GM23338 (cell line): ENCODE data around the gene CD40LG. TPM values are rescaled to one million over a fixed set of nuclear protein-coding genes. Genes with fewer than 3 reads are reported as not detected.

Experiments
- ATAC-seq: fragments of 200-7000 bp; cut with Tn5 transposase; 3 replicates; pipeline ENCODE4 v1.9.1; 2020
- DNase-seq: peaks from one replicate; pipeline ENCODE4 v3.0.0-alpha.2; 2015; ENCODE audit warnings: low spot score
- H2AFZ ChIP-seq: fragments of 200-600 bp; sonication (generic); 2 replicates; pipeline ENCODE4 v1.8.0; 2016; ENCODE audit warnings: antibody characterized with exemption, mild to moderate bottlenecking, moderate library complexity
- H3F3A ChIP-seq: fragments of 200-600 bp; sonication (generic); replicated peaks from 2 replicates; pipeline ENCODE4 v1.8.0; 2017; ENCODE audit warnings: antibody characterized with exemption, mixed run types, low read depth
- H3K27ac ChIP-seq: fragments of 200-600 bp; sonication (generic); 2 replicates; pipeline ENCODE4 v1.6.1; 2016; ENCODE audit warnings: low read depth
- H3K27me3 ChIP-seq: fragments of 200-600 bp; sonication (generic); 2 replicates; pipeline ENCODE4 v1.8.0; 2016; ENCODE audit warnings: mild to moderate bottlenecking, mixed run types, moderate library complexity; ENCODE audit not compliant: insufficient read depth
- H3K36me3 ChIP-seq: fragments of 200-600 bp; sonication (generic); 2 replicates; pipeline ENCODE4 v1.8.0; 2016; ENCODE audit warnings: mild to moderate bottlenecking; ENCODE audit not compliant: insufficient read depth
- H3K4me1 ChIP-seq: fragments of 200-600 bp; sonication (generic); 2 replicates; pipeline ENCODE4 v1.8.0; 2016; ENCODE audit warnings: mild to moderate bottlenecking, moderate library complexity; ENCODE audit not compliant: insufficient read depth
- H3K4me2 ChIP-seq: fragments of 200-600 bp; sonication (generic); 2 replicates; pipeline ENCODE4 v1.7.1; 2017; ENCODE audit warnings: mixed run types
- H3K4me3 ChIP-seq: fragments of 200-600 bp; sonication (generic); 2 replicates; pipeline ENCODE4 v1.6.1; 2016; ENCODE audit warnings: mixed run types
- H3K79me2 ChIP-seq: fragments of 200-600 bp; sonication (generic); replicated peaks from 2 replicates; pipeline ENCODE4 v1.8.0; 2017; ENCODE audit warnings: mild to moderate bottlenecking; ENCODE audit not compliant: insufficient read depth
- H3K9me2 ChIP-seq: fragments of 200-600 bp; sonication (generic); 2 replicates; pipeline ENCODE4 v1.8.0; 2017; ENCODE audit not compliant: insufficient read depth
- H4K20me1 ChIP-seq: fragments of 200-600 bp; sonication (generic); replicated peaks from 2 replicates; pipeline ENCODE4 v1.8.0; 2017; ENCODE audit warnings: mild to moderate bottlenecking; ENCODE audit not compliant: insufficient read depth
- H3K27ac Mint-ChIP-seq: 2 replicates; pipeline ENCODE4 v1.8.0; 2020; ENCODE audit warnings: inconsistent platforms, mild to moderate bottlenecking, moderate library complexity, mixed read lengths
- H3K27me3 Mint-ChIP-seq: 3 replicates; pipeline ENCODE4 v1.8.0; 2022; ENCODE audit warnings: low read depth, mild to moderate bottlenecking, moderate library complexity, mixed read lengths, inconsistent platforms; ENCODE audit not compliant: insufficient read depth, poor library complexity
- H3K36me3 Mint-ChIP-seq: 3 replicates; pipeline ENCODE4 v1.8.0; 2021; ENCODE audit warnings: low read depth, mild to moderate bottlenecking, inconsistent platforms, moderate library complexity, mixed read lengths
- H3K4me1 Mint-ChIP-seq: 3 replicates; pipeline ENCODE4 v1.8.0; 2020; ENCODE audit warnings: mild to moderate bottlenecking, inconsistent platforms, mixed read lengths
- H3K4me3 Mint-ChIP-seq: 3 replicates; pipeline ENCODE4 v1.8.0; 2021; ENCODE audit warnings: moderate library complexity, mild to moderate bottlenecking, inconsistent platforms, mixed read lengths
- H3K9me3 Mint-ChIP-seq: 3 replicates; pipeline ENCODE4 v1.8.0; 2020; ENCODE audit warnings: moderate library complexity, mild to moderate bottlenecking, inconsistent platforms, mixed read lengths
- CREB1 ChIP-seq: fragments of 250-450 bp; sonication (Bioruptor Pico); IDR thresholded peaks from 2 replicates; pipeline ENCODE4 v1.5.0; 2020; ENCODE audit warnings: low read depth, mild to moderate bottlenecking, moderate library complexity
- CTCF ChIP-seq, 2 experiments: fragments of 200-600 bp in 1 of 2; sonication (generic) in 1 of 2; conservative IDR thresholded peaks; 2 replicates each; pipeline versions ENCODE4 v1.5.1 to v1.6.1; 2016 to 2017; ENCODE audit warnings: antibody characterized with exemption in 2 of 2, low read depth in 2 of 2, mild to moderate bottlenecking in 2 of 2, moderate library complexity in 1 of 2
- ETS1 ChIP-seq: IDR thresholded peaks from 2 replicates; pipeline ENCODE4 v1.6.1; 2016; ENCODE audit warnings: antibody characterized with exemption
- EZH2 ChIP-seq: fragments of 200-600 bp; sonication (generic); IDR thresholded peaks from one replicate; pipeline ENCODE4 v1.8.0; 2017; ENCODE audit warnings: antibody characterized with exemption, mild to moderate bottlenecking, low read depth; ENCODE audit not compliant: unreplicated experiment
- EZH2phosphoT487 ChIP-seq: fragments of 200-600 bp; sonication (generic); IDR thresholded peaks from one replicate; pipeline ENCODE4 v1.8.1; 2018; ENCODE audit warnings: antibody characterized with exemption; ENCODE audit not compliant: unreplicated experiment
- JUNB ChIP-seq: IDR thresholded peaks from one replicate; pipeline ENCODE4 v1.6.1; 2016; ENCODE audit warnings: antibody characterized with exemption; ENCODE audit not compliant: unreplicated experiment
- NANOG ChIP-seq: IDR thresholded peaks from 2 replicates; pipeline ENCODE4 v1.6.1; 2016; ENCODE audit warnings: antibody characterized with exemption, borderline replicate concordance
- POLR2AphosphoS5 ChIP-seq: IDR thresholded peaks from 2 replicates; pipeline ENCODE4 v1.6.1; 2016; ENCODE audit warnings: antibody characterized with exemption, low read depth
- REST ChIP-seq: IDR thresholded peaks from one replicate; pipeline ENCODE4 v1.6.1; 2018; ENCODE audit warnings: antibody characterized with exemption; ENCODE audit not compliant: unreplicated experiment
- STAT1 ChIP-seq: IDR thresholded peaks from one replicate; pipeline ENCODE4 v1.6.1; 2016; ENCODE audit warnings: antibody characterized with exemption; ENCODE audit not compliant: unreplicated experiment
- ZNF114 ChIP-seq: fragments of 250-450 bp; sonication (Bioruptor Pico); IDR thresholded peaks from 2 replicates; pipeline ENCODE4 v1.5.0; 2020; ENCODE audit warnings: mild to moderate bottlenecking, moderate library complexity
- ZNF331 ChIP-seq: fragments of 250-450 bp; sonication (Bioruptor Pico); IDR thresholded peaks from 2 replicates; pipeline ENCODE4 v1.5.0; 2020; ENCODE audit warnings: low read depth, mild to moderate bottlenecking, moderate library complexity
- ZNF462 ChIP-seq: fragments of 250-450 bp; sonication (Bioruptor Pico); IDR thresholded peaks from 2 replicates; pipeline ENCODE4 v1.5.0; 2020; ENCODE audit warnings: mild to moderate bottlenecking, moderate library complexity
- polyA plus RNA-seq: library from polyadenylated mRNA; unstranded; fragments of >200 nt; fragmentation: Nextera tagmentation; extraction: Ambion mirVana; gene quantifications from 2 replicates; pipeline ENCODE4 v1.2.1, GENCODE V29; 2016
- total RNA-seq: library from RNA; depleted of rRNA; stranded (reverse); fragments of >200 nt; shearing (Covaris generic); gene quantifications from 2 replicates; pipeline ENCODE4 v1.2.3, GENCODE V29; 2014

Gene CD40LG
- total and polyA plus RNA-seq, 2 experiments from 2014 or later = not detected

- no peaks in the 10 kb centered on the region for H3K27me3 Mint-ChIP-seq
Measured at GRCh38 chrX:136652822-136653723, 5.1 kb downstream of the CD40LG start.

More at GRCh38 chrX:136652822-136653723, 5.1 kb downstream of the CD40LG start:
- no peaks in the 10 kb centered on the region for H3F3A ChIP-seq
- H2AFZ ChIP-seq = no peak overlapping the region
- H3K36me3 Mint-ChIP-seq = no peaks in the 10 kb centered on the region
- no peak overlapping the region for H3K4me2 ChIP-seq
- TF ChIP-seq REST = no peak
- TF ChIP-seq POLR2AphosphoS5 = no peak
- no peak for TF ChIP-seq STAT1
- TF ChIP-seq ZNF114 = no peak
- TF ChIP-seq CTCF (conservative IDR thresholded peaks at IDR 0.05; ENCODE audit: low read depth in 2 of 2) = no peak
- TF ChIP-seq NANOG = no peak
- TF ChIP-seq EZH2 = no peak
- TF ChIP-seq JUNB = no peak
- TF ChIP-seq ZNF331 (CRISPR knock-in tag) = no peak
- TF ChIP-seq ZNF462 (CRISPR knock-in tag) = no peak
- no peak for TF ChIP-seq ETS1
- TF ChIP-seq EZH2phosphoT487 = no peak
- no peak for TF ChIP-seq CREB1
- H3K4me1 Mint-ChIP-seq = peaks cover 25% of the 10 kb centered on the region; the same call in 2 of the 3 replicates
- no peaks in the 10 kb centered on the region for H4K20me1 ChIP-seq
- DNase-seq (no peak), ATAC-seq (no peak)
- H3K4me3 Mint-ChIP-seq = no peak overlapping the region
- H3K4me1 ChIP-seq = peaks cover 14% of the 10 kb centered on the region
- H3K9me3 Mint-ChIP-seq = no peaks in the 10 kb centered on the region
- no peak overlapping the region for H3K4me3 ChIP-seq
- H3K36me3 ChIP-seq = no peaks in the 10 kb centered on the region
- H3K27me3 ChIP-seq = no peaks in the 10 kb centered on the region
- no peak overlapping the region for H3K27ac ChIP-seq
- H3K79me2 ChIP-seq = no peaks in the 10 kb centered on the region
- H3K9me2 ChIP-seq = no peaks in the 10 kb centered on the region
- no peak overlapping the region for H3K27ac Mint-ChIP-seq
